ENCODE results near the gene SUPT3H.
"Not testable (repeated sequence)": the region's sequence is repeated elsewhere in the genome, so short reads cannot be mapped to it uniquely, and the experiment has no call there.

Gene SUPT3H

DNA sequence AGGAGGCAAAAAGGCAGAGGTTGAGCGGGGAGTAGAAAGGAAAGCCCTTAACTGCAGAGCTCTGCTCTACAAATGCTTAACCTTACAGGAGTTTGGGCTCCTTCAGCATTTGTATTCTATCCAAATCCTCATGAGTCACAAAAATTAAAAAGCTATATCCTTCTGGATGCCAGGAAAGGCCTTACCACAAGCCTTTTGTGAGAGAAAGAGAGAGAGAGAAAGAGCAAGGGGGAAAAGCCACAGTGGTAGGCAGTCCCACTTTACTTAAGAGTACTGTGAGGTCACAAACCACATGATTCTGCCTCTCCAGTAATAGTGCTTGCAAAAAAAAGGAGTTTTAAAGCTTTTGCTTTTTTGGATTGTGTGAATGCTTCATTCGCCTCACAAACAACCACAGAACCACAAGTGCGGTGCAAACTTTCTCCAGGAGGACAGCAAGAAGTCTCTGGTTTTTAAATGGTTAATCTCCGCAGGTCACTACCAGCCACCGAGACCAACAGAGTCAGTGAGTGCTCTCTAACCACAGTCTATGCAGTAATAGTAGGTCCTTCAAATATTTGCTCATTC, 49.7 kb downstream of the SUPT3H start, which contains the start of gene RUNX2:
Gene RUNX2 (plus strand): TSS at position 375 of the 567 bp plus-strand sequence. CDS start 397 bp downstream, outside the sequence.
- in situ Hi-C loops (cut with HindIII; ENCODE audit: low sequenced_read_pairs) = no loop called here

DNA sequence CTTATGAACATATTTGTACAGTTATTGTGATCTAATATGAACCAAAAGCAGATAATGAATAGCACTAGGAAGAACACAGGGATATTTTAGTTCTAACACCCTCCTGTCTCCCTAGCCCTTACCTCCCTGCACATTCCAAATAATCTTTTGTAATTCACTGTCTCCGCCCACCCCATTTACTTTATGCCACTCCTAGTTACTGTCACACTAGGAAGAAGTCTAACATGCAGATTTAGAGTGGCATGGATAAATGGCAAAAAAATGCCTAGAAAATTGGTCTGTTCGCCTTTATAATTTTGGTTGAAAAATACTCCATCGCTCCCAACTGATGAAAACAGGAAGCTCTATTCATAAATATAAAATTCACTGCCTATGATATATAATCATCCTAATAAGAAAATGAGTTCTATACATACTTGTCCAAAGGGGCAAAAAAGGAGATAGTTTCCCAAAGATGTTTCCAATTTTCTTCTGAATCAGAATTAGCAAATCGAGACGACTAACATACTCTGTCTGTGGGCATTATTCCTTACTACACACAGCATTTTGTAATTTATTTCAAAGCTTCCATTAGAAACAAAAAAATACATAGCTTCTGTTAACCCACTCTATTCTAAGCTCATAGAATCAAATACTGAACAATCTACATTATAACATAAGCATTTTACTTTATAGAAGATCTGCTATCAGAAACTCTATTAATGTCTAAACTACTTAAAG, 50.9 kb downstream of the SUPT3H start:
- in situ Hi-C loops (cut with HindIII; ENCODE audit: low sequenced_read_pairs) = no loop called here

DNA sequence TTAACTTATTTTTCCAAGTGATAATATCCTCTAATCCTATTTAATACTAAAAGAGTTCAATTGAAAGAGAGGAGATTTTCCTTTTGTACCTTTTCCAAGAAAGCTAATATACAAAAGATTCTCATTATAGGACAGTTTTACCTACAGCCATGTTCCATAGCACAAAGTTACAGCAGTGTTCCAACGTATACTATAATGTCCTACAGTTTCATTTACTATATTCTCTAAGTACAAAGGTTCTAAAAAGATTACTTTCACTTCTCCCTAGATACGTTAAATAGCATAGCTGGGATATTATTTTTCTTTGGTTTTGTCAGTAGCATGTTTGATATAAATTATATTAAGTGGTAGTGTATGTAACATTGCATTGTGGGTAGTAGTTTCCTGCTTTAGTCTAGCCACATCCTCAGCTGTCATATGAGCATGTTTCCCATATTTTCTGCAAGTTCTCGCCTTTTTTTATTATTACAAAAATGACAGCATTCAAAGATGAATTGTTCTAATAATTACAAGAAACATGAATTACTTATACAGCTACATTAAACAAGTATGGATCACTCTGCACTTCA, 54.0 kb downstream of the SUPT3H start:
- in situ Hi-C loops (cut with HindIII; ENCODE audit: low sequenced_read_pairs) = no loop called here

DNA sequence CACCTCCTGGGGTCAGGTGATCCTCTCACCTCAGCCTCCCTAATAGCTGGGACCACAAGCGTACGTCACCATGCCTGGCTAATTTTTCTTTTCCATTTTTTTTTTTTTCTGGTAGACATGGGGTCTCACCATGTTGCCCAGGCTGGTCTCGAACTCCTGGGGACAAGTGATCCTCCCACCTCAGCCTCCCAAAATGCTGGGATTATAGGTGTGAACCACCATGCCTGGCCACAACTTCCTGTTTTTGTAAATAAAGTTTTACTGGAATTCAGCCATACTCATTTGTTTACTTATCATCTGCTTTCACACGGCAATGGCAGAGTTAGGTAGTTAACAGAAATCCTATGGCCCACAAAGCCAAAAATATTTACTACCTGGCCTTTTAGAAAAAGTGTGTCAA, 57.4 kb downstream of the SUPT3H start:
- in situ Hi-C loops (cut with HindIII; ENCODE audit: low sequenced_read_pairs) = no loop called here

DNA sequence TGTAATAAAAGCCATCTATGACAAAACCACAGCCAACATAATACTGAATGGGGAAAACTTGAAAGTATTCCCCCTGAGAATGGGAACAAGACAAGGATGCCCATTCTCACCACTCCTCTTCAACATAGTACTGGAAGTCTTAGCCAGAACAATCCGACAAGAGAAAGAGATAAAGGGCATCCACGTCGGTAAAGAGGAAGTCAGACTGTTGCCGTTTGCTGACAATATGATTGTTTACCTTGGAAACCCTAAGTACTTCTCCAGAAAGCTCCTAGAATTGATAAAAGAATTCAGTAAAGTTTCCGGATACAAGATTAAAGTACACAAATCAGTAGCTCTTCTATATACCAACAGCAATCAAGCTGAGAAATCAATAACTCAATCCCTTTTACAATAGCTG, 63.6 kb downstream of the SUPT3H start:
- in situ Hi-C loops (cut with HindIII; ENCODE audit: low sequenced_read_pairs) = no loop called here

DNA sequence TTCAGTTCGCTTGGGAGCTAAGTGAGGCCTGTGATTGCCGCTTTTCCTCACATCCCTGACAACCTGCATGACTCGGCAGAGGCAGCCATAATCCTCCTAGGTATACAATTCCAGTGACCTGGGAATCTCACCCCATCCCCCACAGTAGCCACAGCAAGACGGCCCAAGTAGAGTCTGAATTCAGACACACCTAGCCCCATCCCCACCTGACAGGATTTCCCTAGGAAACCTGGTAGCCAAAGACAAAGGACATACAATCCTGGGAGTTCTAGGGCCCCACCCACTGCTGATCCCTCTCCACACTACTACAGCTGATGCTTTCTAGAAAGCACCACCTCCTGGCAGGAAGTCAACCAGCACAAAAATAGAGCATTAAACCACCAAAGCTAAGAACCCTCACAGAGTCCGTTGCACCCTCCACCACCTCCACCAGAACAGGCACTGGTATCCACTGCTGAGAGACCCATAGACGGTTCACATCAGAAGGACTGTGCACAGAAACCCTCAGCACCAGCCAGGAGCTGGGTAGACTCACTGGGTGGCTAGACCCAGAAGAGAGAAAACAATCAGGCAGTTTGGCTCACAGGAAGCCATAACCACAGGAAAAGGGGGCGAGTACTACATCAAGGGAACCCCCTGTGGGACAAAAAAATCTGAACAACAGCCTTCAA, 67.5 kb downstream of the SUPT3H start:
- in situ Hi-C loops (cut with HindIII; ENCODE audit: low sequenced_read_pairs) = no loop called here

DNA sequence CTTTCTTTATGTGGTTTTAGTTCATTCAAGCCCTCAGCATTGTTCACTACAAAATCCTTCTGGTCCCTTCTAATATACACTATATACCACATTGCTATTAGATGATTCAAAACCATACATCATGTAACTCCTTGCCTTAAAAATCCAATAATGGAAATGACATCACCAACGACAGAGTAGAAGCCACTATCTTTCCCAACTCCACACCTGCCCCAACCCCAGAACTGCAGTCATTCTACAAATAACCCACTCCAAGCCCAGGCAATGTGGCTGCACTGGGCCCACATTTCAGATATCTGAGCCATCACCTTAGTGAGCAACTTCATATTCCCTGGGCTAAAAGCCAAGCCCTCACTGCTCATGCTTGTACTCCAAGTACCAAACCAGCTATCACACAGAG, 72.2 kb downstream of the SUPT3H start:
- in situ Hi-C loops (cut with HindIII; ENCODE audit: low sequenced_read_pairs) = no loop called here

DNA sequence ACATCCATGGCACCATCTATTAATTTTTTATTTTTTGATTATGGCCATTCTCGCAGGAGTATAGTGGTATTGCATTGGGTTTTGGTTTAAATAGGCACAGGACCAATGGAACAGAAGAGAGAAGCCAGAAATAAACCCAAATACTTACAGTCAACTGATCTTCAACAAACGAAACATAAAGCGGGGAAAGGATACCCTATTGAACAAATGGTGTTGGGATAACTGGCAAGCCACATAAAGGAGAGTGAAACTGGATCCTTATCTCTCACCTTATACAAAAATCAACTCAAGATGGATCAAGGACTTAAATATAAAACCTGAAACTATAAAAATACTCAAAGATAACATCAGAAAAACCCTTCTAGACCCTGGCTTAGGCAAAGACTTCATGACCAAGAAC, 74.9 kb downstream of the SUPT3H start:
- in situ Hi-C loops (cut with HindIII; ENCODE audit: low sequenced_read_pairs) = no loop called here

DNA sequence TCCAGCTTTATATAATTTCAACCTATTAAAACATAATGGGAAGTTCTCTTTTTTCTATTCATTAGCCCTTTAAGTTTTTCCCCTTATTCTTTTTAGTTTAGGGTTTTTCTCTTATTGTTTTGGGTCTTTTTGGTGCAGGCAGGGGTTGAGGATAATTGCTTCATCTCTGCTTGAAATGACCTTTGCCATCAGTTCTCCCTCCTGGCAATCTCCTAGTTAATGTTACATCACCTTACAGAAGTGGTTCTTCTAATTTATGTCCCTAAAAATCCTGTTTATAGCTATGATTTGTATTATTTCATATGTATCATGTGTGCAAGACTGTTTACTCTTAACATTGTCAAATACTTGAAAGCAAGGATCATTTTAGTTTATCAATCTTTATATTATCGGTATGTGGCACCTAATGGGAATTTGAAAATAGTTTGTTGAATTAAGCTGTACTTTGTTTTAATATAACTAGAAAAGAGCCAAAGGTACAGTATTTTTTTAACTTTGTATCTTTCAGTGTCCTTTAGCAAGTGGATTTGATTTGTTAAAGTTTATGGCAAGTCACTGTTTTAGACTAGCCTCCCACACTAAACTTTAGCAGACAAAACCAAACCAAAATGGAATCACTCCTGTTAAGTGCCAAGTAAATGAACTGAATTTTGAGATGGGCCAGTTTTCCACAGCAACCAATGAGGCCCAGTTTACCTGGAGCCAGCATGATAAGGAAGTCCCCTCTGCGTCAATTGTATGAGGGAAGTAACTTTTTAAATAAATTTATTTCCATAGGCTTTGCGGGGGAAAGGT, 76.2 kb downstream of the SUPT3H start:
- in situ Hi-C loops (cut with HindIII; ENCODE audit: low sequenced_read_pairs) = no loop called here

DNA sequence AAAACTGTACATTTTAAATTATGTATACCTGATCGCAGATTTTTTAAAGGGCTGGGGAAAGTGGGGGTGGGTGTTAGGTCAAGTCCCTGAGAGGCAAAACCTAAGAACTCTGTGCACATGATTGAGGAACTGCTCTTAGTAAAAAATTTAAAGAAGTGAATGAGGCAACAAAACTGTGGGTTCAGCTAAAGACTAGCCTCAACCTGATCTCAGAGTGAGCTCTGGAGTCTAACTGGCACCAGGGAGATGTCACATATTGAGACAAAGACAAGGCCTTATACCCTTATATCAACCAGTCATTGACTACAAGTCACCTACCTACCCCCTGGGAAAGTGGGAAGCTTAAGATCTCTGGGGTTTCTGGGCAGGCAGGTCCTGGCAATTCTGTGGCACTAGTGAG, 77.0 kb downstream of the SUPT3H start:
- in situ Hi-C loops (cut with HindIII; ENCODE audit: low sequenced_read_pairs) = no loop called here

DNA sequence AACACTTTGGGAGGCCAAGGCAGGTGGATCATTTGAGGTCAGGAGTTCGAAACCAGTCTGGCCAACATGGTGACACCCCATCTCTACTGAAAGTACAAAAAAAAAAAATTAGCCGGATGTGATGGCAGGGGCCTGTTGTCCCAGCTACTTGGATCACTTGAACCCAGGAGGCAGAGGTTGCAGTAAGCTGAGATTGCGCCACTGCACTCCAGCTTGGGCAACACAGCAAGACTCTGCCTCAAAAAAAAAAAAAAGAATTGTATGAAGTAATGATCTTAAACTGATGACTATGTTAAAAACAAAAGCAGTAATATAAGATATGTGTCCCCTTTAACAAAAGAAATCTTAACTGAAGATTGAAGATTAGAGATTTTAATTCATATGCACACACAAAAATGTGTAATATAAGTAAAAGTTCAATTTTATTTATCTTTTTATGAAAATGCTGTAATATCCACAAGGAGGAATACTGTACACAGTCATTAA, 78.6 kb downstream of the SUPT3H start:
- in situ Hi-C loops (cut with HindIII; ENCODE audit: low sequenced_read_pairs) = no loop called here

DNA sequence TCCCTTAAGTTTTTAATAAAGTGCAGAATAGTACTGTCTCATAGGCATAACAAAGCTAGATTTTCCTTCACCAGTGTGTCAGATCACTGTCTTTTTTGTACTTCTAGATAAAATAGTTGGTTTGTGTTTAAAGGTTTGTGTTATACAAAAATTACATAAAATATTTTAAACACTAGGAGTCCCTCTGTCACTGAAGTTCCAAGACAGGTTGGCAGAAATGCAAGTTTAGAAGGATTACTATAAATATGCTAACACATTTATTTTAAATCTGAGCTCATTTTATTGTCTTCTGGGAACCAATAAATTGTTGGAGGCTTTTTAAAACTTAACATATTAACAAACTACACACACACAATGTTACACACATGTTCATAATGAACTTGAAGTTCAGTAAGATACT, 80.4 kb downstream of the SUPT3H start:
- in situ Hi-C loops (cut with HindIII; ENCODE audit: low sequenced_read_pairs) = no loop called here

DNA sequence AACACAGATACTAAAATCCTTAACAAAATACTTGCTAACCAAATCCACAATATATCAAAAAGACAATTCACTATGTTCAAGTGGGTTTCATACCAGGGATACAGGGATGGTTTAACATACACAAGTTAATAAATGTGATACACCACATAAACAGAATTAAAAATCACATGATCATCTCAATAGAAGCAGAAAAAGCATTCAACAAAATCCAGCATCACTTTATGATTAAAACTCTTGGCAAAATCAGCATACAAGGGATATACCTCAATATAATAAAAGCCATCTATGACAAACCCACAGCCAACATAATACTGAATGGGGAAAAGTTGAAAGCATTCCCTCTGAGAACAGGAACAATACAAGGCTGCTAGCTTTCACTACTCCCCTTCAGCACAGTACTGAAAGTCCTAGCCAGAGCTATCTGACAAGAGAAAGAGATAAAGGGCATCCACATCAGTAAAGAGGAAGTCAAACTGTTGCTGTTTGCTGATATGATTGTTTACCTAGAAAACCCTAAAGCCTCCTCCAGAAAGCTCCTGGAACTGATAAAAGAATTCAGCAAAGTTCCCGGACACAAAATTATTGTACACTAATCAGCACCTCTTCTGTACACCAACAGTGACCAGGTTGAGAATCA, 83.6 kb downstream of the SUPT3H start:
- in situ Hi-C loops (cut with HindIII; ENCODE audit: low sequenced_read_pairs) = not testable (repeated sequence)

DNA sequence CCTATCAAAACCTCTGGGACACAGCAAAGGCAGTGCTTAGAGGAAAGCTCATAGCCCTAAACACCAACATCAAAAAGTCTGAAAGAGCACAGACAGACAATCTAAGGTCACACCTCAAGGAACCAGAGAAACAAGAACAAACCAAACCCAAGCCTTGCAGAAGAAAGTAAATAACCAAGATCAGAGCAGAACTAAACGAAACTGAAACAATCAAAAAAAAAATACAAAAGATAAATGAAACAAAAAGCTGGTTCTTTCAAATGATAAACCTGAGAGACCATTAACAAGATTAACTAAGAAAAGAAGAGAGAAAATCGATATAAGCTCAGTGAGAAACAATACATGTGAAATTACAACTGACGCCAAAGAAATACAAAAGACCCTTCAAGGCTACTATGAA, 84.4 kb downstream of the SUPT3H start:
- in situ Hi-C loops (cut with HindIII; ENCODE audit: low sequenced_read_pairs) = no loop called here

DNA sequence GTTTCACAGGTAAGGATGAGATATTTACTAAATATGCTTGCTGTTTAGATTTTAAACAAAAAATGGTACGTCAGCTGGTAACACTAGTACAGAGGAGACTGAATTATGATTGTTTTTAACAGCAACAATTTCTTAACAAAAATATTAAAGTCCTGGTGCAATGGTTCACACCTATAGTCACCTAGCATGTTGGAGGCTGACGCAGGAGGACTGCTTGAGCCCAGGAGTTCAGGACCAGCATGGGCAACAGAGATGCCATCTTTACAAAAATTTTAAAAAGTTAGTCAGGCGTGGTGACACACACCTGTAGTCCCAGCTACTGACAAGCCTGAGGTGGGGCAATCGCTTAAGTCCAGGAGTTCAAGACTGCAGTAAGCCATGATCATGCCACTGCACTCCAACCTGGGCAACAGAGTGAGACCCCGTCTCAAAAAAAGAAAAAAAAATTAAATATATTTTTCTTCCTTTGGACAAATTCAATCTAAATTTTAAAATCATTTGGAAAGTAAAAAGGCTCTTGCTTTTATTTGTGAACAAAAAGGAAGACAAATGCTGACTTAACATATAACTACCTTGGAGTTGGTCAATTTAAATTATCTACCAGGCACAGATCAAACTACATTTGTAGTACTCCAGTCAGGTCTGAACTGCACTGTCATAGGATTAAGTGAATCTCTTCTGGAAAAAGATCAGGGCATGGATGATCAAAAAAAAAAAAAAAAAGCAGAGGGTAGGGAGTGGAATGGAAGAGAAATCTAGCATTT, 87.8 kb downstream of the SUPT3H start:
- in situ Hi-C loops (cut with HindIII; ENCODE audit: low sequenced_read_pairs) = no loop called here

DNA sequence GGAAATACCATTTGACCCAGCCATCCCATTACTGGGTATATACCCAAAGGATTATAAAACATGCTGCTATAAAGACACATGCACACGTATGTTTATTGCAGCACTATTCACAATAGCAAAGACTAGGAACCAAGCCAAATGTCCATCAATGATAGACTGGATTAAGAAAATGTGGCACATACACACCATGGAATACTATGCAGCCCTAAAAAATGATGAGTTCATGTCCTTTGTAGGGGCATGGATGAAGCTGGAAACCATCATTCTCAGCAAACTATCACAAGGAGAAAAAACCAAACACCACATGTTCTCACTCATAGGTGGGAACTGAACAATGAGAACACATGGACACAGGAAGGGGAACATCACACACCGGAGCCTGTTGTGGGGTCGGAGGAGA, 91.0 kb downstream of the SUPT3H start:
- in situ Hi-C loops (cut with HindIII; ENCODE audit: low sequenced_read_pairs) = not testable (repeated sequence)

DNA sequence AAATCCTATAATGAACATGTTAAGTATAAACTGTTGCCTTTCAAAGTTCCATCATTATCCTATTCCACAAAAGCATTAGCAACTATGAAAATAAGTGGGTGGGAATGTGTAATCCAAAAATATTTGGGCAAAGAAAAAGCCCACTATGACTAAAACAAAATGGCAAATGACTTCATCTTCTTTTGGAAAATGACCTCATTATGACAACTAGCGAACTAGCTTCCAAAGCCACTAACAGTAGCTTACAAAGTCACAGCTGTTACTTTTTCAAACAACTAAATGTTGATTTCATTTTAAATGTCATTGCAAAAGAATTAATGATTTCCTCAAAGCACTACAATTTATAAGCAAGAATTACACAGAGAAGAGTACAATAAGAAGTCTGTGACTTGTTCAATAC, 99.4 kb downstream of the SUPT3H start:
- in situ Hi-C loops (cut with HindIII; ENCODE audit: low sequenced_read_pairs) = no loop called here

DNA sequence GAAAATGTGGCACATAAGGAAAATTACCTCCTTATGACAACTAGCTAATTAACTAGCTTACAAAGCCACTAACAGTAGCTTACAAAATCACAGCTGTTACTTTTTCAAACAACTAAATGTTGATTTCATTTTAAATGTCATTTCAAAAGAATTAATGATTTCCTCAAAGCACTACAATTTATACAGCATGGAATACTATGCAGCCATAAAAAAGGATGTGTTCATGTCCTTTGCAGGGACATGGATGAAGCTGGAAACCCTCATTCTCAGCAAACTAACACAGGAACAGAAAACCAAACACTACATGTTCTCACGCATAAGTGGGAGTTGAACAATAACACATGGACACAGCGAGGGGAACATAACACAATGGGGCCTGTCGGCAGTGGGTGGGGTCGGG, 100.0 kb downstream of the SUPT3H start:
- in situ Hi-C loops (cut with HindIII; ENCODE audit: low sequenced_read_pairs) = not testable (repeated sequence)

DNA sequence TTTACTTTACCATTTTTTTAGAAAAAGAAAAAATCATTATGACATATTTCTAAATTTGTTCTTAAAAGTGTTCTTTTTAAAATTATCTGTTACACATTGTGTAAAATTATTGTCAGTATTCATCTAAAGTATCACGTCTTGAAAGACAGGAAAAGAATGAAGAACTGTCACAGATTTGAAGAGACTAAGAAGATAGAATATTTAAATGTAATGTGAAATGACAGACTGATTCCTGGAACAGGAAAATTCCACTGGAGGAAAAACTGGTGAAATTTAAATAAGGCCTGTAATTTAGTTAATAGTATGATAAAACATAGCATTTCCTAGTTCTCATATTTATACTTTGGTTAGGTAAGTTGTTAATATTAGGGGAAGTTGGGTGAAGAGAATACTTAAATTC, 102.4 kb downstream of the SUPT3H start:
- in situ Hi-C loops (cut with HindIII; ENCODE audit: low sequenced_read_pairs) = no loop called here

DNA sequence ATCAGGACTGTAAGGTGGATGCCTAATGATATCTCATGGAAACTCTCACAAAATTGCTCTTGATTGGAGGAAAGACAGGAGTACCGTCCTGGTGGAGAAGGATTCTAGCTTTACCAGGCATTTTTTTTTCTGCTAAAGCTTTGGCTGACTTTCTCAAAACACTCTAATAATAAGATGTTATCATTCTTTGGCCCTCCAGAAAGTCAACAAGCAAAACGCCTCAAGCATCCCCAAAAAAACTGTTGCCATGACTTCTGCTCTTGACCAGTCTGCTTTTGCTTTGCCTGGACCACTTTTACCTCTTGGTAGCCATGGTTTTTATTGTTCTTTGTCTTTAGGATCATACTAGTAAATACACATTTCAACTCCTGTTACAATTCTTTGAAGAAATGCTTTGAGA, 105.1 kb downstream of the SUPT3H start:
- in situ Hi-C loops (cut with HindIII; ENCODE audit: low sequenced_read_pairs) = no loop called here
